PC-9 (cell line): ENCODE data around the gene PRICKLE2. TPM values are rescaled to one million over a fixed set of nuclear protein-coding genes. Genes with fewer than 3 reads are reported as not detected.

Experiments used
- BruUV-seq: library from RNA; stranded (reverse); fragments of 400-500 nt; replicated peaks from 2 replicates; lab custom pipeline; 2021; lab: Mats Ljungman, UMichigan
- CTCF ChIA-PET: fragments of 300-600 bp; sonication (Branson Sonifier 250); formaldehyde crosslinking; loops from one replicate; lab custom pipeline; 2022; ENCODE audit warnings: antibody characterized with exemption; lab: Charles Lee
- POLR2A ChIA-PET: fragments of 300-600 bp; sonication (Branson Sonifier 250); formaldehyde crosslinking; loops from one replicate; lab custom pipeline; 2022; ENCODE audit warnings: antibody characterized with exemption; ENCODE audit not compliant: unreplicated experiment; lab: Charles Lee
- DNase-seq, 2 experiments: peaks; one replicate each; pipeline versions ENCODE4 v3.0.0 to v3.0.0-alpha.2; 2015 to 2022; ENCODE audit warnings: mixed read lengths in 1 of 2
- H2AFZ ChIP-seq: fragments of 200-600 bp; sonication (generic); 2 replicates; pipeline ENCODE4 v1.8.1; 2017; ENCODE audit warnings: antibody characterized with exemption
- H3F3A ChIP-seq: fragments of 200-600 bp; sonication (generic); 2 replicates; pipeline ENCODE4 v1.8.1; 2017; ENCODE audit warnings: antibody characterized with exemption, mild to moderate bottlenecking, low read depth; ENCODE audit not compliant: insufficient read depth
- H3K27ac ChIP-seq: fragments of 200-600 bp; sonication (generic); 2 replicates; pipeline ENCODE4 v1.6.1; 2016; ENCODE audit warnings: mixed run types
- H3K27me3 ChIP-seq: fragments of 200-600 bp; sonication (generic); 2 replicates; pipeline ENCODE4 v1.6.1; 2016; ENCODE audit warnings: low read depth, mixed run types; ENCODE audit not compliant: insufficient read depth
- H3K36me3 ChIP-seq: fragments of 200-600 bp; sonication (generic); 2 replicates; pipeline ENCODE4 v1.6.1; 2016; ENCODE audit warnings: low read depth, mixed run types
- H3K4me1 ChIP-seq: fragments of 200-600 bp; sonication (generic); replicated peaks from 2 replicates; pipeline ENCODE4 v1.6.1; 2016; ENCODE audit warnings: mixed run types; ENCODE audit not compliant: insufficient read depth
- H3K4me2 ChIP-seq: fragments of 200-600 bp; sonication (generic); 2 replicates; pipeline ENCODE4 v1.6.1; 2017; ENCODE audit warnings: mixed run types
- H3K4me3 ChIP-seq: fragments of 200-600 bp; sonication (generic); 2 replicates; pipeline ENCODE4 v1.6.1; 2016; ENCODE audit warnings: mixed run types
- H3K79me2 ChIP-seq: fragments of 200-600 bp; sonication (generic); 2 replicates; pipeline ENCODE4 v1.6.1; 2017; ENCODE audit warnings: low read depth, mixed run types
- H3K9me2 ChIP-seq: fragments of 200-600 bp; sonication (generic); 2 replicates; pipeline ENCODE4 v1.8.1; 2017; ENCODE audit warnings: mild to moderate bottlenecking; ENCODE audit not compliant: insufficient read depth
- H3K9me3 ChIP-seq: fragments of 200-600 bp; sonication (generic); 2 replicates; pipeline ENCODE4 v1.8.1; 2016; ENCODE audit warnings: low read depth; ENCODE audit not compliant: insufficient read depth
- H4K20me1 ChIP-seq: fragments of 200-600 bp; sonication (generic); 2 replicates; pipeline ENCODE4 v1.8.1; 2017; ENCODE audit not compliant: insufficient read depth
- EZH2 ChIP-seq: fragments of 200-600 bp; sonication (generic); IDR thresholded peaks from 2 replicates; pipeline ENCODE4 v1.8.0; 2017; ENCODE audit warnings: antibody characterized with exemption, low read depth
- intact Hi-C: fragments of 100-400 bp; cut with micrococcal nuclease; formaldehyde crosslinking; loops from one replicate; pipeline ENCODE4 v1.10.0; 2022; ENCODE audit not compliant: unreplicated experiment
- total RNA-seq: library from RNA; stranded (reverse); gene quantifications from 2 replicates; pipeline ENCODE4 v1.2.3, GENCODE V29; 2021
- TF ChIP-seq, protein P1 (sequence below): fragments of 200-600 bp; sonication (generic); conservative IDR thresholded peaks from 2 replicates; pipeline ENCODE4 v1.6.1; 2017; ENCODE audit warnings: mixed run types, antibody characterized with exemption, mild to moderate bottlenecking, moderate library complexity

Gene PRICKLE2
- total RNA-seq, 1 experiment from 2014 or later, result 7.9 TPM

DNA sequence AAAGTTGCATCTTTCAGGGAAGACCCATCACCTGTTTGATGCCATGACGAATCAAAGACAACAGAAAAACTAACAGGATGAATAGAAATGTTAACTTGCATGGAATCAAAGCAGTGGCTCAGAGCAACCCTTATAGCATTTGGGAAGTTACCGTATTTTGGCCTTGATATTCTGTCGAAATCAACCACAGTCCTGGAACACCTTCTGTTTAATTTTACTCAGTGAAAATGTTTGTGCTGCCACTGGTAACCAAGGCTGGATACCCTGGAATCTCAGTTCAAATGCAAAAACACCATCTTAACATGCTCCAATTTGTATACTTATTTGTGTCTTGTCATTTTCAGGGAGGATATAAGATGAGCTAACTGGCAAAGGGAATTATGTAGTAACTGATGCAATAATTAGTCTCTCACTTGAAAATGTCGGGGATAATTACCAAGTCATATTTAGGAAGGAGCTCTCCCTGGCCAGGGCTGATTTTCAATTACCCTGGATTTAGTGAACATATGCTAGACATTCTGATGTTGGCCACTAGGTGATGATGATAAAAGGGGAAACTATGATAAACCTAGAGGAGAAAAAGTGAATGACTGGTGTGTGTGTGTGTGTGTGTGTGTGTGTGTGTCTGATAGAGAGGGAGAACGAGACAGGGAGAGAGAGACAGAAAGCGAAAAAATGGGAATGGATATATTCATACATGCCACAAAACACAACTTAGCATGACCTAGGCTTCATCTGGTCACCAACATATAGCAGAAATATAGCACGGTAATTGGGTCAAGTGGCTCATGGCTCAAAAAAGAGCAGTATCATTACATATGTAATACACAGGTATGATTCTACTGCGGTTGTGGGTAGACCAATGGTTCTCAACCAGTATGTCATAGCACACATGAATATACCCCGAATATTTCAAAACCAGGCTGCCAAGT lies 19.0 kb upstream of the PRICKLE2 start:
- CTCF ChIA-PET, result interaction anchor here (0.7 kb wide), 1 partner anchor 87 kb away, joined by 4 read pairs; no protein-coding TSS in a partner anchor
- no peak overlapping the region for H3K27ac ChIP-seq
- no peaks in the 10 kb centered on the region for H3K27me3 ChIP-seq
- H3K4me1 ChIP-seq, result peaks cover 5% of the 10 kb centered on the region; the same call in 1 of the 2 replicates
- no peaks in the 10 kb centered on the region for H3K36me3 ChIP-seq
- no peaks in the 10 kb centered on the region for H3K9me3 ChIP-seq
- H3F3A ChIP-seq, result no peaks in the 10 kb centered on the region
- H3K4me2 ChIP-seq, result no peak overlapping the region
- H4K20me1 ChIP-seq, result no peaks in the 10 kb centered on the region
- H2AFZ ChIP-seq, result no peak overlapping the region
- H3K9me2 ChIP-seq, result no peaks in the 10 kb centered on the region
- TF ChIP-seq, protein P1, sequence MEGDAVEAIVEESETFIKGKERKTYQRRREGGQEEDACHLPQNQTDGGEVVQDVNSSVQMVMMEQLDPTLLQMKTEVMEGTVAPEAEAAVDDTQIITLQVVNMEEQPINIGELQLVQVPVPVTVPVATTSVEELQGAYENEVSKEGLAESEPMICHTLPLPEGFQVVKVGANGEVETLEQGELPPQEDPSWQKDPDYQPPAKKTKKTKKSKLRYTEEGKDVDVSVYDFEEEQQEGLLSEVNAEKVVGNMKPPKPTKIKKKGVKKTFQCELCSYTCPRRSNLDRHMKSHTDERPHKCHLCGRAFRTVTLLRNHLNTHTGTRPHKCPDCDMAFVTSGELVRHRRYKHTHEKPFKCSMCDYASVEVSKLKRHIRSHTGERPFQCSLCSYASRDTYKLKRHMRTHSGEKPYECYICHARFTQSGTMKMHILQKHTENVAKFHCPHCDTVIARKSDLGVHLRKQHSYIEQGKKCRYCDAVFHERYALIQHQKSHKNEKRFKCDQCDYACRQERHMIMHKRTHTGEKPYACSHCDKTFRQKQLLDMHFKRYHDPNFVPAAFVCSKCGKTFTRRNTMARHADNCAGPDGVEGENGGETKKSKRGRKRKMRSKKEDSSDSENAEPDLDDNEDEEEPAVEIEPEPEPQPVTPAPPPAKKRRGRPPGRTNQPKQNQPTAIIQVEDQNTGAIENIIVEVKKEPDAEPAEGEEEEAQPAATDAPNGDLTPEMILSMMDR, result peak; percentile 52
- TF ChIP-seq EZH2, result no peak
- DNase-seq, result peak in 1 of 2 experiments; percentile 40
- no TSS peak for BruUV-seq
- no peaks in the 10 kb centered on the region for H3K79me2 ChIP-seq
- no peak overlapping the region for H3K4me3 ChIP-seq
- intact Hi-C loops, result no loop called here
- POLR2A ChIA-PET, result interaction anchor here (0.6 kb wide), 1 partner anchor 185 kb away, joined by 9 read pairs; no protein-coding TSS in a partner anchor

- no TSS peak for BruUV-seq
- no peaks in the 10 kb centered on the region for H3K9me2 ChIP-seq
- DNase-seq, result peak in 1 of 2 experiments; percentile 40
- H3K9me3 ChIP-seq, result no peaks in the 10 kb centered on the region
- no peaks in the 10 kb centered on the region for H3K36me3 ChIP-seq
- no peaks in the 10 kb centered on the region for H4K20me1 ChIP-seq
- TF ChIP-seq, protein P1, result no peak
- no peak for TF ChIP-seq EZH2
- no peak overlapping the region for H2AFZ ChIP-seq
- ChIA-PET CTCF (no interaction called here), POLR2A (interaction anchor here (0.5 kb wide), 1 partner anchor 27 kb away, joined by 8 read pairs; no protein-coding TSS in a partner anchor)
- H3K27me3 ChIP-seq, result no peaks in the 10 kb centered on the region
- H3K27ac ChIP-seq, result no peak overlapping the region
- no peaks in the 10 kb centered on the region for H3F3A ChIP-seq
- peaks cover 11% of the 10 kb centered on the region; the same call in 1 of the 2 replicates for H3K4me1 ChIP-seq
- intact Hi-C loops, result no loop called here
- H3K4me2 ChIP-seq, result no peak overlapping the region
- H3K4me3 ChIP-seq, result no peak overlapping the region
- no peaks in the 10 kb centered on the region for H3K79me2 ChIP-seq
Measured at GRCh38 chr3:64242435-64242834, 17.2 kb upstream of the PRICKLE2 start.

- no peaks in the 10 kb centered on the region for H4K20me1 ChIP-seq
- intact Hi-C loops, result no loop called here
- no TSS peak for BruUV-seq
- POLR2A ChIA-PET, result no interaction called here
- H3F3A ChIP-seq, result no peaks in the 10 kb centered on the region
- DNase-seq, result no peak
- peaks cover 11% of the 10 kb centered on the region; the same call in 1 of the 2 replicates for H3K4me1 ChIP-seq
- H3K27ac ChIP-seq, result no peak overlapping the region
- H2AFZ ChIP-seq, result no peak overlapping the region
- H3K36me3 ChIP-seq, result no peaks in the 10 kb centered on the region
- H3K9me3 ChIP-seq, result no peaks in the 10 kb centered on the region
- H3K4me2 ChIP-seq, result no peak overlapping the region
- no peak for TF ChIP-seq EZH2
- TF ChIP-seq, protein P1, result no peak
- no peaks in the 10 kb centered on the region for H3K27me3 ChIP-seq
- H3K9me2 ChIP-seq, result no peaks in the 10 kb centered on the region
- H3K79me2 ChIP-seq, result no peaks in the 10 kb centered on the region
- CTCF ChIA-PET, result no interaction called here
- no peak overlapping the region for H3K4me3 ChIP-seq
Measured at GRCh38 chr3:64240959-64241358, 15.7 kb upstream of the PRICKLE2 start.
